ACC112 (cell line): ENCODE data around the gene RASGRP3.

Experiments used
- H2AFZ ChIP-seq: fragments of 200-600 bp; sonication (generic); one replicate; pipeline ENCODE4 v1.6.0; 2017; ENCODE audit warnings: antibody characterized with exemption, low read length; ENCODE audit not compliant: unreplicated experiment
- H3K27ac ChIP-seq: fragments of 200-600 bp; sonication (generic); 2 replicates; pipeline ENCODE4 v1.5.1; 2014; ENCODE audit warnings: low read depth, mild to moderate bottlenecking, antibody characterized with exemption, low read length, moderate library complexity
- H3K27me3 ChIP-seq: fragments of 200-600 bp; sonication (generic); 2 replicates; pipeline ENCODE4 v1.6.1; 2014; ENCODE audit warnings: mild to moderate bottlenecking, antibody characterized with exemption, low read length, moderate library complexity, mixed read lengths; ENCODE audit not compliant: insufficient read depth
- H3K36me3 ChIP-seq: fragments of 200-600 bp; sonication (generic); 2 replicates; pipeline ENCODE4 v1.6.1; 2016; ENCODE audit warnings: mild to moderate bottlenecking, antibody characterized with exemption, low read length, moderate library complexity, mixed read lengths; ENCODE audit not compliant: insufficient read depth
- H3K4me1 ChIP-seq: fragments of 200-600 bp; sonication (generic); one replicate; pipeline ENCODE4 v1.6.1; 2016; ENCODE audit warnings: low read length, mixed read lengths; ENCODE audit not compliant: insufficient read depth, unreplicated experiment, control insufficient read depth
- H3K4me3 ChIP-seq: fragments of 200-600 bp; sonication (generic); 2 replicates; pipeline ENCODE4 v1.5.1; 2014; ENCODE audit warnings: mild to moderate bottlenecking, low read depth, low read length
- H3K79me2 ChIP-seq: fragments of 200-600 bp; sonication (generic); one replicate; pipeline ENCODE4 v1.6.0; 2016; ENCODE audit warnings: low read length; ENCODE audit not compliant: control insufficient read depth, unreplicated experiment, insufficient read depth

The RASGRP3 gene

GRCh38 chr2:33577084-33577483 lies 100.6 kb downstream of the RASGRP3 start:
- Histone ChIP-seq H3K27ac (no peak overlapping the region), H3K27me3 (no peaks in the 10 kb centered on the region), H2AFZ (no peak overlapping the region), H3K4me3 (no peak overlapping the region), H3K36me3 (no peaks in the 10 kb centered on the region; the same call in 1 of the 2 replicates), H3K4me1 (peaks cover 5% of the 10 kb centered on the region), H3K79me2 (no peaks in the 10 kb centered on the region)

GRCh38 chr2:33577668-33578067 lies 101.2 kb downstream of the RASGRP3 start:
- Histone ChIP-seq H3K4me1 (peaks cover 5% of the 10 kb centered on the region), H2AFZ (no peak overlapping the region), H3K79me2 (no peaks in the 10 kb centered on the region), H3K4me3 (0 out of 2 replicates have a peak overlapping the region, but pooled peaks have one; percentile 11), H3K27ac (no peak overlapping the region), H3K36me3 (no peaks in the 10 kb centered on the region; the same call in 1 of the 2 replicates), H3K27me3 (no peaks in the 10 kb centered on the region)

- no peak overlapping the region for H3K4me3 ChIP-seq
- no peak overlapping the region for H3K27ac ChIP-seq
- no peaks in the 10 kb centered on the region for H3K27me3 ChIP-seq
- no peak overlapping the region for H2AFZ ChIP-seq
- H3K4me1 ChIP-seq = peaks cover 5% of the 10 kb centered on the region
- H3K79me2 ChIP-seq = no peaks in the 10 kb centered on the region
- no peaks in the 10 kb centered on the region; the same call in 1 of the 2 replicates for H3K36me3 ChIP-seq
Measured at GRCh38 chr2:33579227-33579626, 102.8 kb downstream of the RASGRP3 start.

- no peaks in the 10 kb centered on the region for H3K27me3 ChIP-seq
- no peak overlapping the region for H3K4me3 ChIP-seq
- no peak overlapping the region for H2AFZ ChIP-seq
- no peaks in the 10 kb centered on the region for H3K79me2 ChIP-seq
- peaks cover 5% of the 10 kb centered on the region for H3K4me1 ChIP-seq
- peaks cover 13% of the 10 kb centered on the region for H3K36me3 ChIP-seq
- no peak overlapping the region for H3K27ac ChIP-seq
Measured at GRCh38 chr2:33581872-33582271, 105.4 kb downstream of the RASGRP3 start.

- peaks cover 21% of the 10 kb centered on the region for H3K36me3 ChIP-seq
- no peaks in the 10 kb centered on the region for H3K27me3 ChIP-seq
- H3K79me2 ChIP-seq = no peaks in the 10 kb centered on the region
- peaks cover 5% of the 10 kb centered on the region for H3K4me1 ChIP-seq
- no peak overlapping the region for H2AFZ ChIP-seq
- H3K27ac ChIP-seq = no peak overlapping the region
- H3K4me3 ChIP-seq = no peak overlapping the region
Measured at GRCh38 chr2:33583194-33583938, 106.9 kb downstream of the RASGRP3 start.

GRCh38 chr2:33586766-33587165 lies 110.3 kb downstream of the RASGRP3 start:
- no peaks in the 10 kb centered on the region for H3K27me3 ChIP-seq
- H3K36me3 ChIP-seq = peaks cover 31% of the 10 kb centered on the region
- H2AFZ ChIP-seq = no peak overlapping the region
- H3K79me2 ChIP-seq = peaks cover 13% of the 10 kb centered on the region
- no peak overlapping the region for H3K4me3 ChIP-seq
- peaks cover 12% of the 10 kb centered on the region for H3K4me1 ChIP-seq
- no peak overlapping the region for H3K27ac ChIP-seq

- H3K36me3 ChIP-seq = peaks cover 31% of the 10 kb centered on the region
- no peaks in the 10 kb centered on the region for H3K27me3 ChIP-seq
- H3K79me2 ChIP-seq = peaks cover 21% of the 10 kb centered on the region
- H3K27ac ChIP-seq = no peak overlapping the region
- H3K4me3 ChIP-seq = no peak overlapping the region
- H3K4me1 ChIP-seq = peaks cover 12% of the 10 kb centered on the region
- no peak overlapping the region for H2AFZ ChIP-seq
Measured at GRCh38 chr2:33588232-33588631, 111.8 kb downstream of the RASGRP3 start.

- H3K4me1 ChIP-seq = peaks cover 12% of the 10 kb centered on the region
- H3K4me3 ChIP-seq = no peak overlapping the region
- peaks cover 31% of the 10 kb centered on the region for H3K79me2 ChIP-seq
- H3K27ac ChIP-seq = peak overlapping the region; percentile 9; the same call in 1 of the 2 replicates
- H3K27me3 ChIP-seq = no peaks in the 10 kb centered on the region
- H2AFZ ChIP-seq = no peak overlapping the region
- H3K36me3 ChIP-seq = peaks cover 31% of the 10 kb centered on the region
Measured at GRCh38 chr2:33589444-33589843, 113.0 kb downstream of the RASGRP3 start.

GRCh38 chr2:33595385-33595784 lies 118.9 kb downstream of the RASGRP3 start:
- no peaks in the 10 kb centered on the region for H3K27me3 ChIP-seq
- H3K4me1 ChIP-seq = peaks cover 12% of the 10 kb centered on the region
- peaks cover 63% of the 10 kb centered on the region for H3K79me2 ChIP-seq
- peaks cover 11% of the 10 kb centered on the region for H3K36me3 ChIP-seq
- H2AFZ ChIP-seq = no peak overlapping the region
- H3K27ac ChIP-seq = no peak overlapping the region
- no peak overlapping the region; the same call in 1 of the 2 replicates for H3K4me3 ChIP-seq

- H3K36me3 ChIP-seq = peaks cover 5% of the 10 kb centered on the region; the same call in 1 of the 2 replicates
- H3K27ac ChIP-seq = no peak overlapping the region
- no peak overlapping the region for H2AFZ ChIP-seq
- peaks cover 57% of the 10 kb centered on the region for H3K79me2 ChIP-seq
- H3K27me3 ChIP-seq = no peaks in the 10 kb centered on the region
- peaks cover 12% of the 10 kb centered on the region for H3K4me1 ChIP-seq
- H3K4me3 ChIP-seq = peak overlapping the region; percentile 89
Measured at GRCh38 chr2:33597026-33597425, 120.6 kb downstream of the RASGRP3 start.

- Histone ChIP-seq H3K27me3 (no peaks in the 10 kb centered on the region), H3K36me3 (peaks cover 5% of the 10 kb centered on the region; the same call in 1 of the 2 replicates), H2AFZ (peak overlapping the region; percentile 77), H3K4me3 (peak overlapping the region; percentile 89), H3K79me2 (peaks cover 44% of the 10 kb centered on the region), H3K27ac (peak overlapping the region; percentile 45; the same call in 1 of the 2 replicates), H3K4me1 (peaks cover 12% of the 10 kb centered on the region)
Measured at GRCh38 chr2:33598561-33599174, 122.2 kb downstream of the RASGRP3 start.
